ENCODE measurements around the gene SERPINE1.
"Not testable (repeated sequence)": the region's sequence is repeated elsewhere in the genome, so short reads cannot be mapped to it uniquely, and the experiment has no call there.

The SERPINE1 gene

DNA sequence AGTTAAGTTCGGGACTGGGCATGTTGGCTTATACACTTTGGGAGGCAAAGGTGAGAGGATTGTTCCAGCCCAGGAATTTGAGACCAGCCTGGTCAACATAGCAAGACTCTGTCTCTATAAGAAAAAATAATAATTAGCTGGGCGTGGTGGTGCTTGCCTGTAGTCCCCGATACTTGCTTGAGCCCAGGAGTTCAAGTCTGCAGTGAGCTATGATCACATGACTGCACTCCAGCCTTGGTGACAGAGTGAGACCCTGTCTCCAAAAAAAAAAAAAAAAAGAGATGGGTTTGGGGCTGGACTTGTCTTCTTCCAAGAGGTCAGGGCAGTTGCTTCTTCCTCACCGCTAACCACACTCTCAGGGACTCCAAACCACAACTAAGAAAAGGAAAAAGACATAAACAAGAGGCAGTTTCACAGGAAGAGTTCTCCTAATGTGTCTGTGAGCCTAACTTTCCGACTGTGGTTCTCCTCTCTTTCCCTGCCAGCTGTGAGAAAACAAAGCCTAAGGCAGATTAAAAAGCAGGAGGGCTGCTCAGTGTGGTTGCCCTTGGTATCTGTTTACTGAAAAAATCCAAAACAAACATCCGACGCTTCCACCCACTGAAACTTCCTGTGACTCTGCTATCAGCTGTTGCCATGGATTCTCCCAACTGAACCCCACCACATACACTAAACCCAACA is 2.4 kb upstream of the SERPINE1 start:
- DNase-seq: no peak

DNA sequence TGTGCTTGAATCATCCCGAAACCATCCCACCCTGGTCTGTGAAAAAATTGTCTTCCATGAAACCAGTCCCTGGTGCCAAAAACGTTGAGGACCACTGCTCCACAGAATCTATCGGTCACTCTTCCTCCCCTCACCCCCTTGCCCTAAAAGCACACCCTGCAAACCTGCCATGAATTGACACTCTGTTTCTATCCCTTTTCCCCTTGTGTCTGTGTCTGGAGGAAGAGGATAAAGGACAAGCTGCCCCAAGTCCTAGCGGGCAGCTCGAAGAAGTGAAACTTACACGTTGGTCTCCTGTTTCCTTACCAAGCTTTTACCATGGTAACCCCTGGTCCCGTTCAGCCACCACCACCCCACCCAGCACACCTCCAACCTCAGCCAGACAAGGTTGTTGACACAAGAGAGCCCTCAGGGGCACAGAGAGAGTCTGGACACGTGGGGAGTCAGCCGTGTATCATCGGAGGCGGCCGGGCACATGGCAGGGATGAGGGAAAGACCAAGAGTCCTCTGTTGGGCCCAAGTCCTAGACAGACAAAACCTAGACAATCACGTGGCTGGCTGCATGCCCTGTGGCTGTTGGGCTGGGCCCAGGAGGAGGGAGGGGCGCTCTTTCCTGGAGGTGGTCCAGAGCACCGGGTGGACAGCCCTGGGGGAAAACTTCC is 784 bp upstream of the SERPINE1 start:
- no peak for DNase-seq

DNA sequence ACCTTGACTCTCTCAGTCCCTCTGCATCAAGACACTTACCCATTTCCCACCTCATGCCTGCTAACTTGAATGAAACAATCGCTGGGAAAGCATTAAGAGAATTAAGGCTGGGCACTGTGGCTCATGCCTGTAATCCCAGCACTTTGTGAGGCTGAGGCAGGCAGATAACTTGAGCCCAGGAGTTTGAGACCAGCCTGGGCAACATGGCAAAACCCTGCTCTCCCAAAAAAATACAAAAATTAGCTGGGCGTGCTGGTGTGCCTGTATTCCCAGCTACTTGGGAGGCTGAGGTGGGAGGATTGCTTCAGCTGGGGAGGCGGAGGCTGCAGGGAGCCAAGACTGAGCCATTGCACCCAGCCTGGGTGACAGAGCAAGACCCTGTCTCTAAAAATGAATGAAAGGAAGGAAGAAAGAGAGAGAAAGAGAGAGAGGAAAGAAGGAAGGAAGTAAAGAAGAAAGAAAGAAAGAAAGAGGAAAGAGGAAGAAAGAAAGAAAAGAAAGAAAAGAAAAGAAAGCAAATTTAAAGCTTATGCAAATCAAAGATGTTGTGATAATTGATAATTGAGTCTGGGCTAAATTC is 646 bp downstream of the SERPINE1 start:
- DNase-seq: no peak

DNA sequence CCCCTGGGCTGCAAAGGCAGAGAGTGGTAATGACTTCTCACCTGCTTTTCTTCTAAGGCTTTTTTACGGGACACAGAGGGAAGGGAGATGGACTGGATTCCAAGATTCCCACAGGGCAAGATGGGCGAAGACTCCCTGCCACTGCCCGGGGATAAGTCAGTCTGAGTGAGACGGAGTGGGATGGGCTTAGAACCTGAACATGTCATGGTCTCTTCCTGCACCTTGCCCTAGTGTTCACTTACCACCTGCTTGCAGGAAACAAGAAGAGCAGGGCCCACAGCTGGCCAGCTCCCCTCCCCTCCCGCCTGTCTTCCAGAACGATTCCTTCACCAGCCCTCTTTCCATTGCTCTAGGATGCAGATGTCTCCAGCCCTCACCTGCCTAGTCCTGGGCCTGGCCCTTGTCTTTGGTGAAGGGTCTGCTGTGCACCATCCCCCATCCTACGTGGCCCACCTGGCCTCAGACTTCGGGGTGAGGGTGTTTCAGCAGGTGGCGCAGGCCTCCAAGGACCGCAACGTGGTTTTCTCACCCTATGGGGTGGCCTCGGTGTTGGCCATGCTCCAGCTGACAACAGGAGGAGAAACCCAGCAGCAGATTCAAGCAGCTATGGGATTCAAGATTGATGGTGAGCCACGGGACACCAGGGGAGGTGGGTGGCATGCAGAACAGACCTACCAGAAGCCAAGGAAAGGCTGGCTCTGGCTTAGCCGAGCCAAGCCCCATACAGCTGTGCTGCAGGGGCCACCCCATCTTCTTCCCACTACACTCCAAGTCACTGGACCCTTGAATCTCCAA is 1.3 kb downstream of the SERPINE1 start:
- DNase-seq: no peak

GRCh38 chr7:101129603-101130117 is 2.8 kb downstream of the SERPINE1 start:
- no peak for DNase-seq

GRCh38 chr7:101132626-101133600 is 6.0 kb downstream of the SERPINE1 start:
- not testable (repeated sequence) for DNase-seq

- no peak for DNase-seq
Observed at GRCh38 chr7:101133621-101134398, 6.9 kb downstream of the SERPINE1 start.

DNA sequence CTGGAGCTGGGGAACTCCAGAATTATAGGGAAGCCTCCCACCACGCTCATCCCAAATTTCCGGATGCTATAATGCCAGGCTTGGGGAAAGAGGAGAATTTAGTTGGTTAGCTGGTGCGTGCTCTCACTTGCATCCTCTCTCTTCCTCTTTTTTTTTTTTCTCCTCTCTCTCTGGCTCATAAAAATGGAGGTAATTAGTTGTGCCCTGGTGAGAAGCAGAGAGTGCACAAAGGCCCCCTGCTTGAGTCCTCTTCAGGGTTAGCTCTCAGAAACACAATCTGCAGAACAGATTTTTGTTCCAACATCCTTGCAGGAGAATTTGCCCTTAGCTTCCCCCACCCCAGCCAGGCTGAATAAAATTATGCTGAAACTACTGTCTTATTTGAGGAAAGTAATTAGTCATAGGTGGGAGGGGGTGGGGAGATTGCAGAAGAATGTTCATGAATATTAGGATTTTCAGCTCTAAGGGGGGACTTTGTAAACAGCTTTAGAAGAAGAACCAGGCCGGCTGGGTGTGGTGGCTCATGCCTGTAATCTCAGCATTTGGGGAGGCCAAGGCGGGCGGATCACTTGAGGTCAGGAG is 7.6 kb downstream of the SERPINE1 start:
- no peak for DNase-seq

- DNase-seq: no peak
Observed at GRCh38 chr7:101137651-101138212, 10.8 kb downstream of the SERPINE1 start.

GRCh38 chr7:101138213-101138870 is 11.4 kb downstream of the SERPINE1 start:
- DNase-seq: peak; percentile 73 to 92

DNA sequence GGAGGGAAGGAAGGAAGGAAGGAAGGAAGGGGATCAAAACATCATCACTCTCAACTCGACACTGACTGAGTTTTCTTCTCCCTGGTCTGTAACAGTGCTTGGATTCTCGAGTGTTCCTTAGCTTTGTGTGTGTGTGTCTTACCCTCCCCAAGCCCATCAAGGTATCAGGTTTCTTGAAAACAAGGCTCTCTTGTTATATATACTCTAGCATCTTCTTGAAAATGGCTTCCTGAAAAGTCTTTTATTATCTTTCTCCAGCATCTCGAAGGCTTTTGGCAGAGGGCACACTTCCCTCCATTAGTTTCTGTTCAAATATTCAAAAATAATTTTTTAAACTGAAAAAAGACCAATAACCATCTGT is 13.4 kb downstream of the SERPINE1 start:
- no peak for DNase-seq

DNA sequence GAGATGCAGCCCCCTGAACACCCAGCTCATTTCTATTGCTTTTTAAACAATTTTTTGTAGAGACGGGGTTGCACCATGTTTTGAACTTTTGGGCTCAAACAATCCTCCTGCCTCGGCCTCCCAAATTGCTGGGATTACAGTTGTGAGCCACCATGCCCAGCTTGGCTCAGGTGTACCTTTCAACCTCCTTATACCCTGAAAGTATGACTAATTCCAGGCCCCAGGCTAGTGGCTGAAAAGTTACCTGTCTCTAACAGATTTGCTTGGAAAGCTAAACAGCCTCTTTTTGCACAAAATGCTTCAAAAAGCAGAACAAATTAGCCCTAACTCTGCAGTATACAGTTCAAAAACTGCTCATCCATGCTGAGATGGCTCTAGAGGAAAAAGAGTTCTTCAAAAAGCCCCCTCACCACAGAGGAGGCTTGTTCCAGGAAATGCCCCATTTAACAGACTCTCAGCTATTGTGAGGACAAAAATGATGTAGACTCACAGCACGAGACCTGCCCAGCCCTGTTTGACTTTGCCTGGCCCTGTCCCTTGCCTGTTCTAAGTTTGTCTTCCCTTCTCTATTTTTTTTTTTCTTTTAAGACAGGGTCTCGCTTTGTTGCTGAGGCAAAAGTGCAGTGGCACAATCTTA is 14.0 kb downstream of the SERPINE1 start:
- DNase-seq: no peak

GRCh38 chr7:101151908-101152651 is 25.2 kb downstream of the SERPINE1 start:
- no peak for DNase-seq

- peak; percentile 94 for DNase-seq
Observed at GRCh38 chr7:101153969-101154692, 27.2 kb downstream of the SERPINE1 start, which contains the start of gene AP1S1. Gene AP1S1 (plus strand): TSS chr7:101154476. CDS start chr7:101154515, 39 bp downstream.

GRCh38 chr7:101154693-101155102 is 27.8 kb downstream of the SERPINE1 start:
- no peak for DNase-seq

DNA sequence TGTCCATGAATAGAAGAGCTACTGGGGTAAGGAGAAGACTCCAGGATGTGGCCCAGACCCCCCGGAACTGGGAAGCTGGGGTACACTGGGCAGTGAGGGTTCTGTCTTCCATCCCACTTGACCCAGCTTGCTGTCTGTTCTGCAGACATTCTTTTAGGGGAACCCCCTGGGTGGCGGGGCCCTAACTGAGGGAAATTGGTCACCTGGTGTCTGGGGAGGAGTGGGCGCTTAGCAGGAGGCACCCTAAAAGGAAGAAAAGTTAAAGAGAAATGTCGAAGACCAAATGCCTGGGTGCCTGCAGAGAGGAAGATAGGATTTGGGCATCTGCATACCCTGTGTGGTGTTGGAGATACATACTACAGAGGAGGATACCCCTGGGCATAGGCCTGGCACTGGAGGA is 28.4 kb downstream of the SERPINE1 start:
- no peak for DNase-seq

- no peak for DNase-seq
Observed at GRCh38 chr7:101156277-101156676, 29.4 kb downstream of the SERPINE1 start.
